ENCODE results near the gene LRRC1. TPM values are rescaled to one million over a fixed set of nuclear protein-coding genes. Genes with fewer than 3 reads are reported as not detected.

Gene LRRC1
- total and polyA plus RNA-seq, 2 of the 8 experiments (the other 6 are each of a cell fraction or from before 2014, with no cell fraction given) = 6.7 to 15.9 TPM

GRCh38 chr6:53879608-53880007 lies 84.8 kb downstream of the LRRC1 start:
- Histone ChIP-seq H2BK20ac (ENCODE audit: low read length) (no peak overlapping the region), H3K9ac (replicated peaks in 1 of 4; ENCODE audit: extremely low read depth in 1 of 4, low read depth in 3 of 4, low read length in 3 of 4) (no peak overlapping the region), H2BK120ac (replicated peaks; ENCODE audit: low read depth, low read length) (no peak overlapping the region), H2BK12ac (ENCODE audit: low read depth, low read length) (no peak overlapping the region), H4K5ac (ENCODE audit: insufficient read length, low read depth, low read length) (no peak overlapping the region), H3K14ac (ENCODE audit: insufficient read length) (no peak overlapping the region), H3K79me1 (ENCODE audit: low read depth, low read length) (no peaks in the 10 kb centered on the region), H3K4me1 (replicated peaks in 1 of 4; ENCODE audit: control insufficient read depth in 3 of 4, insufficient read depth in 4 of 4, low read length in 3 of 4) (peaks cover 0 to 4% (median 0%) of the 10 kb centered on the region in 4 experiments; a peak in 2 of 7 replicates), H3K36me3 (ENCODE audit: control insufficient read depth in 2 of 4, insufficient read depth in 4 of 4, low read length in 3 of 4) (no peaks in the 10 kb centered on the region; a peak in 1 of 8 replicates), H3K23me2 (ENCODE audit: low read depth, low read length) (no peaks in the 10 kb centered on the region), H2BK15ac (ENCODE audit: low read length) (no peak overlapping the region), H3K56ac (replicated peaks; ENCODE audit: insufficient read length, low read depth, low read length) (no peak overlapping the region), H4K8ac (ENCODE audit: extremely low read depth, insufficient read depth, low read length) (no peak overlapping the region), H3K18ac (ENCODE audit: extremely low read depth, low read length) (no peak overlapping the region), H3K27ac (ENCODE audit: low read depth, low read length) (no peak overlapping the region), H3K79me2 (ENCODE audit: control insufficient read depth in 1 of 2, insufficient read depth in 2 of 2, low read length in 2 of 2) (no peaks in the 10 kb centered on the region), H4K20me1 (replicated peaks in 1 of 2; ENCODE audit: control insufficient read depth in 1 of 2, insufficient read depth in 2 of 2, low read length in 2 of 2) (no peaks in the 10 kb centered on the region), H3K4me3 (ENCODE audit: extremely low read depth in 1 of 4, insufficient read depth in 2 of 4, low read depth in 3 of 4, low read length in 4 of 4) (no peak overlapping the region), H3K27me3 (replicated peaks in 1 of 4; ENCODE audit: control insufficient read depth in 3 of 4, extremely low read depth in 1 of 4, insufficient read depth in 3 of 4, low read length in 3 of 4) (no peaks in the 10 kb centered on the region), H2AK5ac (ENCODE audit: low read depth, low read length) (no peak overlapping the region), H2BK5ac (ENCODE audit: low read depth, low read length) (no peak overlapping the region), H4K91ac (replicated peaks; ENCODE audit: insufficient read length, low read length) (no peak overlapping the region), H3K4ac (replicated peaks; ENCODE audit: insufficient read length, low read depth, low read length) (no peak overlapping the region), H3K4me2 (ENCODE audit: insufficient read depth in 1 of 2, low read depth in 2 of 2, low read length in 2 of 2) (no peak overlapping the region), H2AFZ (ENCODE audit: low read length) (no peak overlapping the region), H3K9me3 (ENCODE audit: insufficient read depth in 2 of 2, low read depth in 1 of 2, low read length in 1 of 2) (peaks cover 3 to 6% of the 10 kb centered on the region in 2 experiments), H3K23ac (ENCODE audit: insufficient read length) (no peak overlapping the region)
- FAIRE-seq = no peak
- WGBS, 2 experiments (ENCODE audit: extremely low coverage in 1 of 2, insufficient coverage in 1 of 2, insufficient read length in 1 of 2, insufficient replicate concordance in 2 of 2, low coverage in 1 of 2, low lambda C conversion rate in 2 of 2, missing lambda C conversion rate in 1 of 2) = 72% methylated on average over 4 of the region's 4 CpGs; no CpG with 5 or more reads in 1 of the 2 experiments
- CTCF ChIA-PET (ENCODE audit: partially characterized antibody) = interaction anchor here (0.9 to 1.5 kb wide), 5 partner anchors 12 to 83 kb away, joined by 3 to 8 read pairs (median 4); no protein-coding TSS in a partner anchor
- POLR2A ChIA-PET (ENCODE audit: partially characterized antibody) = no interaction called here
- DNase-seq (ENCODE audit: low read depth in 1 of 2, low spot score in 2 of 2) = no peak
- no peak for TF ChIP-seq RNF2 (IDR thresholded peaks at IDR 0.05; ENCODE audit: borderline replicate concordance, low read depth, low read length, missing control alignments, poor library complexity, severe bottlenecking)
- TF ChIP-seq ASH2L (IDR thresholded peaks at IDR 0.05; ENCODE audit: low read length) = no peak
